Keratinocyte (primary cell): Measurements from ENCODE around the gene CHCHD10. TPM values are rescaled to one million over a fixed set of nuclear protein-coding genes. Genes with fewer than 3 reads are reported as not detected.
A peak's percentile ranks its signal among the peaks of the same experiment; 100 is the strongest.

Experiments
- DNase-seq: peaks from one replicate; pipeline ENCODE4 v3.0.0-alpha.2; 2011; ENCODE audit warnings: low read depth, missing footprints, low spot score
- FAIRE-seq: peaks from 2 replicates; lab custom pipeline; 2011; peaks lifted over from hg19 to GRCh38; lab: Jason Lieb, UNC
- H2AFZ ChIP-seq: 2 replicates; pipeline ENCODE4 v1.6.0; 2012; ENCODE audit warnings: low read length, control low read depth, inconsistent platforms; ENCODE audit not compliant: control insufficient read depth
- H3K27ac ChIP-seq: 2 replicates; pipeline ENCODE4 v1.5.1; 2011; ENCODE audit warnings: low read length; ENCODE audit not compliant: control insufficient read depth, insufficient read depth
- H3K27me3 ChIP-seq: 3 replicates; pipeline ENCODE4 v1.6.0; 2011; ENCODE audit warnings: low read length; ENCODE audit not compliant: control insufficient read depth, insufficient read depth; ENCODE audit errors: extremely low read depth
- H3K36me3 ChIP-seq, 2 experiments: 2 replicates in 1 of 2; 3 replicates in 1 of 2; pipeline ENCODE4 v1.5.1; 2011; ENCODE audit warnings: low read length in 2 of 2, mild to moderate bottlenecking in 1 of 2; ENCODE audit not compliant: control insufficient read depth in 2 of 2, insufficient read depth in 2 of 2; ENCODE audit errors: extremely low read depth in 1 of 2
- H3K4me1 ChIP-seq: 3 replicates; pipeline ENCODE4 v1.5.1; 2011; ENCODE audit warnings: low read length; ENCODE audit not compliant: control insufficient read depth, insufficient read depth; ENCODE audit errors: extremely low read depth
- H3K4me2 ChIP-seq: 3 replicates; pipeline ENCODE4 v1.6.0; 2011; ENCODE audit warnings: low read depth, low read length; ENCODE audit not compliant: control insufficient read depth, insufficient read depth; ENCODE audit errors: extremely low read depth
- H3K4me3 ChIP-seq, 3 experiments: fragments of 200-600 bp in 1 of 3; sonication (generic) in 1 of 3; 2 replicates in 2 of 3; 3 replicates in 1 of 3; pipeline ENCODE4 v1.5.1; 2011 to 2016; ENCODE audit warnings: low read length in 3 of 3, mild to moderate bottlenecking in 3 of 3, control low read depth in 2 of 3, inconsistent platforms in 1 of 3, low read depth in 1 of 3, mixed read lengths in 1 of 3, mixed run types in 1 of 3, moderate library complexity in 1 of 3; ENCODE audit not compliant: control insufficient read depth in 2 of 3, insufficient read depth in 2 of 3; ENCODE audit errors: extremely low read depth in 1 of 3
- H3K79me2 ChIP-seq: 2 replicates; pipeline ENCODE4 v1.6.0; 2012; ENCODE audit warnings: low read length; ENCODE audit not compliant: control insufficient read depth, insufficient read depth
- H3K9ac ChIP-seq: 3 replicates; pipeline ENCODE4 v1.6.0; 2011; ENCODE audit warnings: low read length; ENCODE audit not compliant: control insufficient read depth, insufficient read depth; ENCODE audit errors: extremely low read depth
- H3K9me1 ChIP-seq: 3 replicates; pipeline ENCODE4 v1.6.0; 2011; ENCODE audit warnings: low read length; ENCODE audit not compliant: control insufficient read depth, insufficient read depth; ENCODE audit errors: extremely low read depth
- H3K9me3 ChIP-seq: 2 replicates; pipeline ENCODE4 v1.5.1; 2012; ENCODE audit warnings: low read depth, low read length; ENCODE audit not compliant: control insufficient read depth
- H4K20me1 ChIP-seq: 3 replicates; pipeline ENCODE4 v1.6.0; 2011; ENCODE audit warnings: low read length; ENCODE audit not compliant: control insufficient read depth, insufficient read depth; ENCODE audit errors: extremely low read depth
- CTCF ChIP-seq, 3 experiments: IDR thresholded peaks in 1 of 3; conservative IDR thresholded peaks in 1 of 3; optimal IDR thresholded peaks in 1 of 3; 2 replicates in 2 of 3; 3 replicates in 1 of 3; pipeline versions ENCODE3 to v1.5.1; 2011; ENCODE audit warnings: low read length in 3 of 3, mild to moderate bottlenecking in 3 of 3, moderate library complexity in 2 of 3, control low read depth in 1 of 3, inconsistent platforms in 1 of 3; ENCODE audit not compliant: insufficient read depth in 2 of 3; ENCODE audit errors: extremely low read depth in 1 of 3
- EZH2 ChIP-seq: IDR thresholded peaks from one replicate; pipeline ENCODE4 v1.6.1; 2012; ENCODE audit warnings: inconsistent platforms, mild to moderate bottlenecking, low read length, moderate library complexity
- dilution Hi-C: fragments of 300-500 bp; cut with MboI; formaldehyde crosslinking; loops from one replicate; pipeline ENCODE4 v1.7.0; 2020; ENCODE audit warnings: low sequenced_read_pairs; ENCODE audit not compliant: extremely low pct_ligation_motif_present
- polyA plus RNA-seq, 5 experiments: library from polyadenylated mRNA; depleted of rRNA in 3 of 5; stranded (reverse) in 3 of 5; stranded (forward) in 1 of 5; unstranded in 1 of 5; fragments of >200 nt; gene quantifications; 1 replicate in 1 of 5; 2 replicates in 3 of 5; 3 replicates in 1 of 5; pipeline versions ENCODE4 v1.2.1 to v1.2.3, GENCODE V29; 2011 to 2012; ENCODE audit warnings: missing spikeins in 2 of 5, low read depth in 1 of 5, low replicate concordance in 1 of 5

The CHCHD10 gene
- polyA plus RNA-seq, 1 donor (not counting 4 experiments of a cell fraction or from before 2014, with no cell fraction given) = 10.4 TPM

- Histone ChIP-seq H3K27ac (peak overlapping the region; percentile 42), H4K20me1 (peaks cover 13% of the 10 kb centered on the region), H3K4me2 (peak overlapping the region; percentile 96), H3K4me1 (peaks cover 12% of the 10 kb centered on the region), H2AFZ (peak overlapping the region; percentile 49), H3K27me3 (no peaks in the 10 kb centered on the region), H3K9me3 (no peaks in the 10 kb centered on the region), H3K79me2 (peaks cover 51% of the 10 kb centered on the region), H3K4me3 (peak overlapping the region; percentile 67 to 95 (median 95)), H3K9me1 (no peaks in the 10 kb centered on the region), H3K36me3 (peaks cover 5% of the 10 kb centered on the region in 2 experiments), H3K9ac (peak overlapping the region; percentile 96)
- no peak for FAIRE-seq
- dilution Hi-C loops = no loop called here
- TF ChIP-seq CTCF (optimal IDR thresholded peaks at IDR 0.05 in 1 of 3, IDR thresholded peaks at IDR 0.05 in 1 of 3, conservative IDR thresholded peaks at IDR 0.05 in 1 of 3; ENCODE audit: extremely low read depth in 1 of 3, insufficient read depth in 2 of 3, low read length in 3 of 3) (no peak), EZH2 (no peak)
- no peak for DNase-seq
These were observed 19.8 kb upstream of the CHCHD10 start for GRCh38 chr22:23787600-23787896.

- TF ChIP-seq CTCF (optimal IDR thresholded peaks at IDR 0.05 in 1 of 3, IDR thresholded peaks at IDR 0.05 in 1 of 3, conservative IDR thresholded peaks at IDR 0.05 in 1 of 3; ENCODE audit: extremely low read depth in 1 of 3, insufficient read depth in 2 of 3, low read length in 3 of 3) = no peak
- no peak for TF ChIP-seq EZH2
- peaks cover 46% of the 10 kb centered on the region for H3K79me2 ChIP-seq
These were observed 19.2 kb upstream of the CHCHD10 start, which contains the start of gene SMARCB1 for GRCh38 chr22:23786752-23787599. TSS of gene SMARCB1 (plus strand) at chr22:23786966. CDS start at chr22:23787170, 204 bp downstream.

More at GRCh38 chr22:23786752-23787599, 19.2 kb upstream of the CHCHD10 start, which contains the start of gene SMARCB1:
- Histone ChIP-seq H3K9ac (peak within 1 kb of the TSS; percentile 96), H3K9me3 (no peaks in the 10 kb centered on the region), H3K27me3 (no peaks in the 10 kb centered on the region), H4K20me1 (peaks cover 13% of the 10 kb centered on the region), H3K4me3 (peak within 1 kb of the TSS; percentile 67 to 95 (median 95)), H3K4me2 (peak within 1 kb of the TSS; percentile 99), H3K36me3 (peaks cover 2 to 5% of the 10 kb centered on the region in 2 experiments), H3K4me1 (peaks cover 17% of the 10 kb centered on the region), H3K9me1 (no peaks in the 10 kb centered on the region), H3K27ac (peak within 1 kb of the TSS; percentile 91), H2AFZ (peak within 1 kb of the TSS; percentile 95)
- no peak for FAIRE-seq
- DNase-seq = peak; percentile 25
- dilution Hi-C loops = no loop called here
